GM23338 (cell line): Measurements from ENCODE around the gene ATP2A3. TPM values are rescaled to one million over a fixed set of nuclear protein-coding genes. Genes with fewer than 3 reads are reported as not detected.
A peak's percentile ranks its signal among the peaks of the same experiment; 100 is the strongest.

Experiments used
- ATAC-seq: fragments of 200-7000 bp; cut with Tn5 transposase; 3 replicates; pipeline ENCODE4 v1.9.1; 2020
- DNase-seq: peaks from one replicate; pipeline ENCODE4 v3.0.0-alpha.2; 2015; ENCODE audit warnings: low spot score
- H2AFZ ChIP-seq: fragments of 200-600 bp; sonication (generic); 2 replicates; pipeline ENCODE4 v1.8.0; 2016; ENCODE audit warnings: antibody characterized with exemption, mild to moderate bottlenecking, moderate library complexity
- H3F3A ChIP-seq: fragments of 200-600 bp; sonication (generic); replicated peaks from 2 replicates; pipeline ENCODE4 v1.8.0; 2017; ENCODE audit warnings: antibody characterized with exemption, mixed run types, low read depth
- H3K27ac ChIP-seq: fragments of 200-600 bp; sonication (generic); 2 replicates; pipeline ENCODE4 v1.6.1; 2016; ENCODE audit warnings: low read depth
- H3K27me3 ChIP-seq: fragments of 200-600 bp; sonication (generic); 2 replicates; pipeline ENCODE4 v1.8.0; 2016; ENCODE audit warnings: mild to moderate bottlenecking, mixed run types, moderate library complexity; ENCODE audit not compliant: insufficient read depth
- H3K36me3 ChIP-seq: fragments of 200-600 bp; sonication (generic); 2 replicates; pipeline ENCODE4 v1.8.0; 2016; ENCODE audit warnings: mild to moderate bottlenecking; ENCODE audit not compliant: insufficient read depth
- H3K4me1 ChIP-seq: fragments of 200-600 bp; sonication (generic); 2 replicates; pipeline ENCODE4 v1.8.0; 2016; ENCODE audit warnings: mild to moderate bottlenecking, moderate library complexity; ENCODE audit not compliant: insufficient read depth
- H3K4me2 ChIP-seq: fragments of 200-600 bp; sonication (generic); 2 replicates; pipeline ENCODE4 v1.7.1; 2017; ENCODE audit warnings: mixed run types
- H3K4me3 ChIP-seq: fragments of 200-600 bp; sonication (generic); 2 replicates; pipeline ENCODE4 v1.6.1; 2016; ENCODE audit warnings: mixed run types
- H3K79me2 ChIP-seq: fragments of 200-600 bp; sonication (generic); replicated peaks from 2 replicates; pipeline ENCODE4 v1.8.0; 2017; ENCODE audit warnings: mild to moderate bottlenecking; ENCODE audit not compliant: insufficient read depth
- H3K9me2 ChIP-seq: fragments of 200-600 bp; sonication (generic); 2 replicates; pipeline ENCODE4 v1.8.0; 2017; ENCODE audit not compliant: insufficient read depth
- H4K20me1 ChIP-seq: fragments of 200-600 bp; sonication (generic); replicated peaks from 2 replicates; pipeline ENCODE4 v1.8.0; 2017; ENCODE audit warnings: mild to moderate bottlenecking; ENCODE audit not compliant: insufficient read depth
- H3K27ac Mint-ChIP-seq: 2 replicates; pipeline ENCODE4 v1.8.0; 2020; ENCODE audit warnings: inconsistent platforms, mild to moderate bottlenecking, moderate library complexity, mixed read lengths
- H3K27me3 Mint-ChIP-seq: 3 replicates; pipeline ENCODE4 v1.8.0; 2022; ENCODE audit warnings: low read depth, mild to moderate bottlenecking, moderate library complexity, mixed read lengths, inconsistent platforms; ENCODE audit not compliant: insufficient read depth, poor library complexity
- H3K36me3 Mint-ChIP-seq: 3 replicates; pipeline ENCODE4 v1.8.0; 2021; ENCODE audit warnings: low read depth, mild to moderate bottlenecking, inconsistent platforms, moderate library complexity, mixed read lengths
- H3K4me1 Mint-ChIP-seq: 3 replicates; pipeline ENCODE4 v1.8.0; 2020; ENCODE audit warnings: mild to moderate bottlenecking, inconsistent platforms, mixed read lengths
- H3K4me3 Mint-ChIP-seq: 3 replicates; pipeline ENCODE4 v1.8.0; 2021; ENCODE audit warnings: moderate library complexity, mild to moderate bottlenecking, inconsistent platforms, mixed read lengths
- H3K9me3 Mint-ChIP-seq: 3 replicates; pipeline ENCODE4 v1.8.0; 2020; ENCODE audit warnings: moderate library complexity, mild to moderate bottlenecking, inconsistent platforms, mixed read lengths
- CREB1 ChIP-seq: fragments of 250-450 bp; sonication (Bioruptor Pico); IDR thresholded peaks from 2 replicates; pipeline ENCODE4 v1.5.0; 2020; ENCODE audit warnings: low read depth, mild to moderate bottlenecking, moderate library complexity
- CTCF ChIP-seq, 2 experiments: fragments of 200-600 bp in 1 of 2; sonication (generic) in 1 of 2; conservative IDR thresholded peaks; 2 replicates each; pipeline versions ENCODE4 v1.5.1 to v1.6.1; 2016 to 2017; ENCODE audit warnings: antibody characterized with exemption in 2 of 2, low read depth in 2 of 2, mild to moderate bottlenecking in 2 of 2, moderate library complexity in 1 of 2
- ETS1 ChIP-seq: IDR thresholded peaks from 2 replicates; pipeline ENCODE4 v1.6.1; 2016; ENCODE audit warnings: antibody characterized with exemption
- JUNB ChIP-seq: IDR thresholded peaks from one replicate; pipeline ENCODE4 v1.6.1; 2016; ENCODE audit warnings: antibody characterized with exemption; ENCODE audit not compliant: unreplicated experiment
- NANOG ChIP-seq: IDR thresholded peaks from 2 replicates; pipeline ENCODE4 v1.6.1; 2016; ENCODE audit warnings: antibody characterized with exemption, borderline replicate concordance
- POLR2AphosphoS5 ChIP-seq: IDR thresholded peaks from 2 replicates; pipeline ENCODE4 v1.6.1; 2016; ENCODE audit warnings: antibody characterized with exemption, low read depth
- STAT1 ChIP-seq: IDR thresholded peaks from one replicate; pipeline ENCODE4 v1.6.1; 2016; ENCODE audit warnings: antibody characterized with exemption; ENCODE audit not compliant: unreplicated experiment
- ZNF114 ChIP-seq: fragments of 250-450 bp; sonication (Bioruptor Pico); IDR thresholded peaks from 2 replicates; pipeline ENCODE4 v1.5.0; 2020; ENCODE audit warnings: mild to moderate bottlenecking, moderate library complexity
- ZNF331 ChIP-seq: fragments of 250-450 bp; sonication (Bioruptor Pico); IDR thresholded peaks from 2 replicates; pipeline ENCODE4 v1.5.0; 2020; ENCODE audit warnings: low read depth, mild to moderate bottlenecking, moderate library complexity
- ZNF462 ChIP-seq: fragments of 250-450 bp; sonication (Bioruptor Pico); IDR thresholded peaks from 2 replicates; pipeline ENCODE4 v1.5.0; 2020; ENCODE audit warnings: mild to moderate bottlenecking, moderate library complexity
- polyA plus RNA-seq: library from polyadenylated mRNA; unstranded; fragments of >200 nt; fragmentation: Nextera tagmentation; extraction: Ambion mirVana; gene quantifications from 2 replicates; pipeline ENCODE4 v1.2.1, GENCODE V29; 2016
- total RNA-seq: library from RNA; depleted of rRNA; stranded (reverse); fragments of >200 nt; shearing (Covaris generic); gene quantifications from 2 replicates; pipeline ENCODE4 v1.2.3, GENCODE V29; 2014

The ATP2A3 gene
- total and polyA plus RNA-seq, 2 experiments from 2014 or later = 9.6 to 35.2 TPM

GRCh38 chr17:3977387-3977786 is 13.2 kb upstream of the ATP2A3 start:
- Histone ChIP-seq H4K20me1 (no peaks in the 10 kb centered on the region; the same call in 1 of the 2 replicates), H3K79me2 (no peaks in the 10 kb centered on the region), H3K36me3 (no peaks in the 10 kb centered on the region), H2AFZ (no peak overlapping the region), H3K4me1 (peaks cover 16% of the 10 kb centered on the region), H3K9me2 (no peaks in the 10 kb centered on the region), H3F3A (0 out of 2 replicates have a peak, but pooled peaks cover 3% of the 10 kb centered on the region), H3K27ac (no peak overlapping the region), H3K4me3 (no peak overlapping the region), H3K27me3 (no peaks in the 10 kb centered on the region), H3K4me2 (no peak overlapping the region)
- no peak for TF ChIP-seq POLR2AphosphoS5
- no peak for TF ChIP-seq CREB1 (CRISPR knock-in tag)
- 0 out of 4 replicates have a peak, but pooled peaks of 1 of the 2 experiments have one; percentile 10 for TF ChIP-seq CTCF (conservative IDR thresholded peaks at IDR 0.05; ENCODE audit: low read depth in 2 of 2)
- ATAC-seq (peak; percentile 16), DNase-seq (no peak)
- peaks cover 35% of the 10 kb centered on the region for H3K4me1 Mint-ChIP-seq
- peaks cover 9% of the 10 kb centered on the region for H3K9me3 Mint-ChIP-seq
- H3K27me3 Mint-ChIP-seq = peaks cover 27% of the 10 kb centered on the region
- H3K4me3 Mint-ChIP-seq = no peak overlapping the region
- no peak overlapping the region for H3K27ac Mint-ChIP-seq
- H3K36me3 Mint-ChIP-seq = peaks cover 8% of the 10 kb centered on the region

- no peaks in the 10 kb centered on the region for H3K27me3 ChIP-seq
- H3K9me2 ChIP-seq = no peaks in the 10 kb centered on the region
- H4K20me1 ChIP-seq = no peaks in the 10 kb centered on the region; the same call in 1 of the 2 replicates
- H3K79me2 ChIP-seq = no peaks in the 10 kb centered on the region
- Mint-ChIP-seq H3K9me3 (peaks cover 9% of the 10 kb centered on the region), H3K36me3 (peaks cover 8% of the 10 kb centered on the region), H3K27me3 (peaks cover 30% of the 10 kb centered on the region), H3K27ac (no peak overlapping the region), H3K4me3 (no peak overlapping the region; the same call in 2 of the 3 replicates), H3K4me1 (peaks cover 36% of the 10 kb centered on the region)
- H3K36me3 ChIP-seq = no peaks in the 10 kb centered on the region
- 0 out of 2 replicates have a peak, but pooled peaks cover 3% of the 10 kb centered on the region for H3F3A ChIP-seq
- DNase-seq (no peak), ATAC-seq (no peak)
- H3K27ac ChIP-seq = no peak overlapping the region
- peaks cover 14% of the 10 kb centered on the region for H3K4me1 ChIP-seq
- no peak overlapping the region for H2AFZ ChIP-seq
- no peak overlapping the region for H3K4me2 ChIP-seq
- no peak overlapping the region for H3K4me3 ChIP-seq
- no peak for TF ChIP-seq ZNF114
- TF ChIP-seq NANOG = no peak
- TF ChIP-seq ETS1 = no peak
- TF ChIP-seq ZNF331 (CRISPR knock-in tag) = no peak
- TF ChIP-seq ZNF462 (CRISPR knock-in tag) = no peak
- no peak for TF ChIP-seq JUNB
- no peak for TF ChIP-seq STAT1
- no peak for TF ChIP-seq POLR2AphosphoS5
Measured at GRCh38 chr17:3976675-3977171, 12.5 kb upstream of the ATP2A3 start.
